ENCODE results near the gene RELN. TPM values are rescaled to one million over a fixed set of nuclear protein-coding genes. Genes with fewer than 3 reads are reported as not detected.

Gene RELN
- total and polyA plus RNA-seq, 2 donors (not counting 1 experiment from before 2014, with no cell fraction given) = 0.33 to 31.8 TPM

DNA sequence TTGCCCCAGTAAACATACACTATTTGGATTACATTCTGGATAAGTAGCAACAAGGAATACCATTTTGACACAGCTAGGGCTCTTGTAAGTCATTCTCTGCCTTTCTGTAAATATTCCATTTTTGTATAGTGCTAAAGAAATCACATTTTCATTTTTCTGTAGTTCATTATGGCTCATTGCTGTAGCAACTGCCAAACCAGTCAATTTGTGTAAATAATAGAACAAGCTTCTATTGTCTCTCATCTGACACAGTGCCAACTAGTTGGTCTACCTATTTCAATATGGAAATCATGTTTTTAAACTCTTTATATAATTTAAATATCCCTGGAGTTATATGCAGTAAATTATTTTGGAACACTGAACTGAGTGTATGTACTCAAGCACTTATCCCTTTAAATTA, 193.7 kb downstream of the RELN start:
- H4K20me1 ChIP-seq (ENCODE audit: control insufficient read depth, extremely low read depth, insufficient read depth, low read length) = no peaks in the 10 kb centered on the region
- DNase-seq (ENCODE audit: low read depth in 2 of 2) = no peak
- no peaks in the 10 kb centered on the region for H3K27me3 ChIP-seq (ENCODE audit: control insufficient read depth, insufficient read depth, low read length)
- H3K4me3 ChIP-seq (replicated peaks in 1 of 4; ENCODE audit: control extremely low read depth in 1 of 4, insufficient read depth in 1 of 4, low read depth in 3 of 4, low read length in 4 of 4) = no peak overlapping the region
- H3K9me3 ChIP-seq (ENCODE audit: control insufficient read depth, insufficient read depth, low read depth, low read length) = no peaks in the 10 kb centered on the region
- no peak overlapping the region for H3K27ac ChIP-seq (ENCODE audit: insufficient read depth, low read length)
- no peaks in the 10 kb centered on the region for H3K79me2 ChIP-seq (ENCODE audit: control insufficient read depth, insufficient read depth, low read length)
- H3K4me2 ChIP-seq (ENCODE audit: extremely low read depth, insufficient read depth, low read length) = no peak overlapping the region
- no peaks in the 10 kb centered on the region for H3K4me1 ChIP-seq (ENCODE audit: control insufficient read depth, extremely low read depth, insufficient read depth, low read length)
- no peak overlapping the region for H3K9ac ChIP-seq (ENCODE audit: insufficient read depth, low read length)
- no peak for TF ChIP-seq CTCF (conservative IDR thresholded peaks at IDR 0.05 in 1 of 2, IDR thresholded peaks at IDR 0.05 in 1 of 2; ENCODE audit: low read depth in 1 of 2, low read length in 2 of 2)
- no peak for TF ChIP-seq EZH2 (IDR thresholded peaks at IDR 0.05; ENCODE audit: low read length, missing control alignments)
- no peak overlapping the region for H2AFZ ChIP-seq (ENCODE audit: low read length)
- no peaks in the 10 kb centered on the region for H3K36me3 ChIP-seq (ENCODE audit: control insufficient read depth, insufficient read depth, low read length)

GRCh38 chr7:103795107-103795506, 194.4 kb downstream of the RELN start:
- no peak for TF ChIP-seq CTCF (conservative IDR thresholded peaks at IDR 0.05 in 1 of 2, IDR thresholded peaks at IDR 0.05 in 1 of 2; ENCODE audit: low read depth in 1 of 2, low read length in 2 of 2)
- no peak for TF ChIP-seq EZH2 (IDR thresholded peaks at IDR 0.05; ENCODE audit: low read length, missing control alignments)
- H2AFZ ChIP-seq (ENCODE audit: low read length) = no peak overlapping the region
- H3K36me3 ChIP-seq (ENCODE audit: control insufficient read depth, insufficient read depth, low read length) = no peaks in the 10 kb centered on the region
- no peak overlapping the region for H3K4me2 ChIP-seq (ENCODE audit: extremely low read depth, insufficient read depth, low read length)
- no peak overlapping the region for H3K9ac ChIP-seq (ENCODE audit: insufficient read depth, low read length)
- H3K79me2 ChIP-seq (ENCODE audit: control insufficient read depth, insufficient read depth, low read length) = no peaks in the 10 kb centered on the region
- no peak for DNase-seq (ENCODE audit: low read depth in 2 of 2)
- no peaks in the 10 kb centered on the region for H3K9me3 ChIP-seq (ENCODE audit: control insufficient read depth, insufficient read depth, low read depth, low read length)
- H3K4me1 ChIP-seq (ENCODE audit: control insufficient read depth, extremely low read depth, insufficient read depth, low read length) = no peaks in the 10 kb centered on the region
- H4K20me1 ChIP-seq (ENCODE audit: control insufficient read depth, extremely low read depth, insufficient read depth, low read length) = no peaks in the 10 kb centered on the region
- no peak overlapping the region for H3K27ac ChIP-seq (ENCODE audit: insufficient read depth, low read length)
- no peaks in the 10 kb centered on the region for H3K27me3 ChIP-seq (ENCODE audit: control insufficient read depth, insufficient read depth, low read length)
- no peak overlapping the region for H3K4me3 ChIP-seq (replicated peaks in 1 of 4; ENCODE audit: control extremely low read depth in 1 of 4, insufficient read depth in 1 of 4, low read depth in 3 of 4, low read length in 4 of 4)

- H2AFZ ChIP-seq (ENCODE audit: low read length) = no peak overlapping the region
- no peaks in the 10 kb centered on the region for H3K36me3 ChIP-seq (ENCODE audit: control insufficient read depth, insufficient read depth, low read length)
- no peak overlapping the region for H3K4me2 ChIP-seq (ENCODE audit: extremely low read depth, insufficient read depth, low read length)
- H3K27me3 ChIP-seq (ENCODE audit: control insufficient read depth, insufficient read depth, low read length) = no peaks in the 10 kb centered on the region
- H3K9ac ChIP-seq (ENCODE audit: insufficient read depth, low read length) = no peak overlapping the region
- H4K20me1 ChIP-seq (ENCODE audit: control insufficient read depth, extremely low read depth, insufficient read depth, low read length) = no peaks in the 10 kb centered on the region
- no peaks in the 10 kb centered on the region for H3K79me2 ChIP-seq (ENCODE audit: control insufficient read depth, insufficient read depth, low read length)
- no peak for DNase-seq (ENCODE audit: low read depth in 2 of 2)
- no peak overlapping the region for H3K27ac ChIP-seq (ENCODE audit: insufficient read depth, low read length)
- no peak overlapping the region for H3K4me3 ChIP-seq (replicated peaks in 1 of 4; ENCODE audit: control extremely low read depth in 1 of 4, insufficient read depth in 1 of 4, low read depth in 3 of 4, low read length in 4 of 4)
- TF ChIP-seq CTCF (conservative IDR thresholded peaks at IDR 0.05 in 1 of 2, IDR thresholded peaks at IDR 0.05 in 1 of 2; ENCODE audit: low read depth in 1 of 2, low read length in 2 of 2) (no peak), EZH2 (IDR thresholded peaks at IDR 0.05; ENCODE audit: low read length, missing control alignments) (no peak)
- H3K4me1 ChIP-seq (ENCODE audit: control insufficient read depth, extremely low read depth, insufficient read depth, low read length) = no peaks in the 10 kb centered on the region
- no peaks in the 10 kb centered on the region for H3K9me3 ChIP-seq (ENCODE audit: control insufficient read depth, insufficient read depth, low read depth, low read length)
Measured at GRCh38 chr7:103794424-103794823, 195.0 kb downstream of the RELN start.

All from fibroblast of lung (primary cell).